NCI-H526 (cell line): ENCODE data around the gene RITA1.

Experiments used
- DNase-seq, 2 experiments: peaks; one replicate each; lab custom pipeline; 2025; lab: John Stamatoyannopoulos, UW

Gene RITA1

DNA sequence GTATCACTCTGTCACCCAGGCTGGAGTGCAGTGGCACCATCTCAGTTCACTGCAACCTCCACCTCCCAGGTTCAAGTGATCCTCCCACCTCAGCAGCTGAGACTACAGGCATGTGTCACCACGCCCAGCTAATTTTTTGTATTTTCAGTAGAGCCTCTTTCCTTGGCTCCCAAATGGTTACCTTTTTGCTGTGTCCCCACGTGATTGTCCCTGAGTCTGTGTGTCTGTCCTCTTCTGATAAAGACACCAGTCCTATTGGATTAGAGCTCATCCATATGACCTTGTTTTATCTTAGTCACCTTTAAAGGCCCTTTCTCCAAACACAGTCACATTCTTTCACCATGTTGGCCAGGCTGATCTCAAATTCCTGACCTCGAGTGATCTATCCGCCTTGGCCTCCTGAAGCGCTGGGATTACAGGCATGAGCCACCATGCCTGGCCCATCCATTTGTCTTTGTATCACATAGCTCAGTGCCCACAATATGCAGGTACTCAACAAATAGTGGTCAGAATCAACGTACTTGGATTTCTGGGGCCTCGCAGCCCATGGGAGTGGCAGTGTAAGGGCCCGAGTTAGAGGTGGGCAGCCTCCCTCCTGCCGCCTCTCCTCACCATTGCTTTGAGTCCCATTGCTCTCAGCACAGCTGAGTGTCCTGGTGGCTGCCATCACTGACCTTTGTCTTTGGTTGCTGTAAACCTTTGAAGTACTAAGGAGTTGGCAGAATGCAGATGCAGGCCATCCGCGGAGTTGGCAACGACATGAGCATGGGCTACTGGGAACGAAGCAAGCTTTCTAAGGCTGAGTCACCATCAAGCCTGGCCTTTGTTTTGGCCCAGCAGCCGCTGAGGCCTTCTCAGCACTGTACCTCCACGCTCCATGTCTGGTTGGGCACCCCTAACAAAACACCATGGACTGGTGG lies 45.1 kb downstream of the RITA1 start:
- DNase-seq, result no peak

DNA sequence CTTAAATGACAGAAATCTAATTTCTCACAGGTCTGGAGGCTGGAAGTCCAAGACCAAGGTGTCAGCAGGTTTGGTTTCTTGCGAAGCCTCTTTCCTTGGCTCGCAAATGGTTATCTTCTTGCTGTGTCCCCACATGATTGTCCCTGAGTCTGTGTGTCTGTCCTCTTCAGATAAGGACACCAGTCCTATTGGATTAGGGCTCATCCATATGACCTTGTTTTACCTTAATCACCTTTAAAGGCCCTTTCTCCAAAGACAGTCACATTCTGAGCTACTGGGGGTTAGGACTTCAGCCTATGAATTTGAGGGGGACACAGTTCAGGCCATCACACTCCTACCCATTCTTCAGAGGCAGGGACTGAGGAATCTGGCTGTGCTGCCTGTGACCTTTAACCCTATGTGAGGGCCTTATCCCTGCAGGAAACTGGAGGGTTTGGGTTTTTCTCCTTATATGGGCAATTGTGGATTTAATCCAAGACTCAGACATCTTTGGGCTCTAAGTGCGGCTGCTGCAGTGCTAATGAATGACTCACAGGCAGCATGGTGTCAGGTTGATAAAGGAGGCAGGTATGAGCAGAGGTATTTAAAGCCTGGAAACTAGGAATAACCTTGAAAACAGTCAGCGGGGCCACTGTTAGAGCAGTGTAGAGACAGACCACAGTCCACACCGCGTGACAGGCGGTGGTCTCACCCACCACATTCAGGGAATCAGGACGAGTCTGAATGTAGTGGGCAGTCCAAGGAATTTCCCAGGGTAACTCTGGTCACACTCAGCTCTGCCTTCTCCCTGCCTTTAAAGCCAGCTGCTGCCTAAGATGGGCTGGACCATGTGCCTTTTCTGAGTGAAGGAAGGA lies 45.9 kb downstream of the RITA1 start:
- DNase-seq, result no peak

DNA sequence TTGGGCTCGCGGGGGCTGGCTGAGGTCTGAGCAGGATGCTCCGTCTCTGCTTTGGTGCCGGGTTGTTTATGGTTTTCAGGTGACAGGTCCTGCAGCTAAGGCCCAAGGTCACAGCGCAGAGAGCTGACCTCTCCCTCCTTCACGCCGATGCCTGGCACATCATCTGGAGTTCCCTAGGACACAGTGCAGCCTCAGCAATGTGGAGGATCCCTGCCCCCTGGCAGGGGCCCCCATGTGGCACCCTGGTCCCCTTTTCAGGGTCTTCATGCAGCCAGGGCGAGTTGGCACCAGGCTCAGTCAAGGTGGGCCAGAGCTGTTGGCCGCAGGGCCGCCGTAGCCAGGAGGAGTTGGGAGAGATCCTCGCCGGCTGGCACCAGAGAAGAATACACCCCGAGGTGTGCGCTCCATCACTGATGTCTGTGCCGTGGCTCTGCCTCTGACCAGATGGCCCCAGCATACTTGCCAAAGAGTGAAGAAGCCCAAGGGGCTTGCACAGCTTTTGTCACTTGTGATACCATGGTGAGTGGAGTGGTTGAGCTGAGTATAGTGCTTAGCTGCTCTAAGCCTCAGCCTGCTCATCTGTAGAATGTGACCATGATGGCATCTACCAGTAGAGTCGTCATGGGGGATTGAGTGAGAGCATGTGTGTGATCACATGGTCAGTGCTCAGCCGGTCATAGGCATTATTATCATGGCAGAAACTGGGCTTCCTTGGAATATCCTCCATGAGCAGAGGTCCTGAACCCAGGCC lies 46.7 kb downstream of the RITA1 start:
- no peak for DNase-seq

DNA sequence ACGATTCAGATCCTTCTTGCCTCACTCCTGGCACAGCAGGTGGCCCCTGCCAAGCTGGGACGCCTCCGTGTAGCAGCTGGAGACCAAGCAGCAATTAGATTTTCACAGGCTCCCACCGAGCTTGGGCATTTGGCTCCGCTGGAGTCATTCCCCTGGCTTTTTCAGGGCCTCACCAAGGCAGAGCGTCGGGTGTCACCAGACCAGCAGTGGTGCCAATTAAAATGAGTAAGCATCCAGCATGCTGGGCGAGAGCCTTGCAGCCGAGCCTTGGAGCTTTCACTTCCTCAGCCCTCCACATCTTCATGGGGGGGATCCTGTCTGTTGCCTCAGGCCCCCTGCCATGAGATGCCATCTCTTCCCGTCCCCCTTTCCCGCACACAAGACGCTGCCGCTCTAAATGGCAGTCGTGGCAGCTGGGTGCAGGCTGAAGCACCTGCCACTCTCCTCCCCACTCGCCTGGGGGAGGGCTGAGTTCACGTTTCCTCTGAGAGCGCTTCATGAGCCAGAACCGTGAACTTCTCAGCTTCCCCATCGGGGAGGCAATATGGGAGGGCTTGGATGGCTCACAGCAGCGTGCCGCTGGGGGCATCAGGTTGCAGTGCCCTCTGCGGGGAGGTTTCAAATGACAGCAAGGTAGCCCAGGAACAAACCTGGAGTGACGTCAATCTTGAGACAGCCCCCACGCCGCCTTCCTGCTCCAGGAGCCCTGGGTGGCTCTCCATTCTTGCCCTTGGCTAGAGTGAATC lies 47.5 kb downstream of the RITA1 start:
- DNase-seq, result peak; percentile 14 to 44

DNA sequence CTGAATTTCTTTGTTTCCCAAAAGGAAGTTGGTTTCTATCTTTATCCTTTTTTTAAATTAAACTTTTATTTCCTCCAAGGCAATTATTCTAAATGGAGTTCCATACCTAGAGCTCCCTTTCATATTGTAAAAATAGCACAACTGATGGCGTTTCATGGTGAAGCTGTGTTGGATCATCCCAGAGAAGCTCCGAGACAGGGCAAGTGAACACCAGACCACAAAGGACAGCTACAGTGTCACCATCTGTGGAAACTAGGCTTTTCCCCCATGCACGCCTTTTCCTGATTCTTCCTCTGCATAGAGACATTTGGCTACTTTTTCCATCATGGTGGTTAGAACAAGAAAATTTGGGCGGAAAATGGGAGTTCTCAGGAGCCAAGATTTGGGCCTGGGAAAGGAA lies 48.4 kb downstream of the RITA1 start:
- DNase-seq, result no peak

DNA sequence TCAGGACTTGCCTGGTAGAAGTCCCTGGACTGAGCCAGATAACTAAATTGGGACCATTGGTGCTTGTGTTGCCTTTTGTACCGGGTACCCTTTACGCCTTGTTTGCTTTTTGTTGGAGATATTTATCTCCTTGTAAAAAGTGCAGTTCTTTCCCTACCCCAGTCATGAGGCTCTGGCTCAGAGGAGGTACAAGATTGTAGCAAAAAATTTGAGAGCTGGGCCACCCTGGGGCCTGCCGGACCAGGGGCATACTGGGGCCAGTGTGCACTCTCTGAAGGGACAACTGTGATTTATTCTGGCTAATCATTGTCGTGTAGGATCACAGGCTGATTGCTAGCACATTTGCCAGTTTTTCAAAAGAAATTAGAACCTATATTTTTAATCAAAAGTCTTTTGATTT lies 49.0 kb downstream of the RITA1 start:
- no peak for DNase-seq

DNA sequence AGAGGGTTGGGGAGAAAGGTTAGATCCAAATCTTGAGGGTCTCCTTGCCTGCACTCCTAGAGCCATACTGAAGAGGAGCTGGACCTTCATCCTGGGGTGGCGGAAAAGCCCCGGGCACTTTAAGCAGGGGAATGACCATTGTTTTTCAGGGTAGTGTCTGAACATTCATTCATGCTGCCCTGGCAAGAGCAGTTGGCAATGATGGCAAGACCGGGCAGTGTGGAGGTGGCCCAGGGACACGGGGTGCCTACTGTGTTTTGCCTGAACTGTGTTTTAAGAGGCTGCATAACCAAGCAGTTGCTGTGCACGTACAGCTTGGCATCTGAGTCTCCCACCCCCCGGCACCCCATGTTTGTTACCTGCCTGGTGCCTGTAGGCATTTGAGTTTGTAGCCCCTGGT lies 50.5 kb downstream of the RITA1 start:
- no peak for DNase-seq

DNA sequence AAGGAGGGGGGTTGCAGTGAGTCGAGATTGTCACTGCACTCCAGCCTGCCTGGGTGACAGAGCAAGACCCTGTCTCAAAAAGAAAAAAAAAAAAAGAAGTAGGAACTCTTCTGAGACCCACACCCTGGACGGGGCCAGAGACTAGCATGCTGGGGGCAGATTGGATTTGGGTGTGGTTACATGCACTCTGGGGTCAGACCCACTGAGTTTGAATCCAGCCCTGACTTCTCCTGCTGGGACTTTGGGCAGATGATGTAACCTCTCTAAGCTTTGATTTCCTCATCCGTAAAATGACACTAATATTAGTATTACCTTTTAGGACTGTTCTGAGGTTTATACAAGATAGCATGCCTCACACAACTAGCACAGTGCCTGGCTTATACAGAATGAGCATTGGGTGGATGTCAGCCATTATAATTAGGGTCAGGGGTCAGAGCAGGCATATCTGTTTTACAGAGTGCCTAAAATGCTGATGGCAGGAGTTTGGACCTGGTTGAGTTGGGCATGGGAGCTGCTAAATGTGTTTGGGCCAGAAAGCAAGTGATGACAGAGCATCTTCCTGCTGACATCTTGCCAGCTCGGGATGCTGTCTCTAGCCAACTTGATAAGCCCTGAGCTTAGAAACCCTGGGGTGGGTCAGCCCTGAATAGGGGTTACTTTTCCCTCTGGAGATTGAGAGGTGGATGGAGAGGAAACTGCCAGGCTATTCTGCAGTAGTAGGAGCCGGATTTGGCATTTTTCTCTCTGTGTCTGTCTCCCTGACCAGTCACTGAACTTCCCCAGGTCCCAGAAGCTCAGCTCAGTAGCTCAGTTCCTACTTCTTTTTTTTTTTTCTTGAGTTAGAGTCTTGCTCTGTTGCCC lies 51.2 kb downstream of the RITA1 start:
- no peak for DNase-seq

DNA sequence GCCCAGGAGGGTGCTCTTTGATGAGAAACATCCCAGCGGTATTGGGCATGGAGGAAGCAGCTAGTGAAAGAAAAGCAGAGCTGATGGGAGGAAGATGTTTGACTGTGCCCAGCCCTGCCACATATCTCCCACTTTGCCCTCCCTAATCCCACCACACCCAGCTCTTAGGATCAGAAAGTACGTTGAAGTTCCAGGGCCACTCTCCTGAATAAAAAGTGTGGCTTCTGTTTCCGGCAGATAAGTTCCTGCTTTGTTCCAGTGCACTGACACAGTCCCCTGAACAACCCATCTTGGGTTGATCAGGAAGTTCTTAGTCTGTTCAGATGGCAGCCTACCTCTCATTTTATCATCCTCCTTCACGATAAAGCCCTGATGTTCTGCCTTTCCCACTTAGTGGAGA lies 52.2 kb downstream of the RITA1 start:
- no peak for DNase-seq

DNA sequence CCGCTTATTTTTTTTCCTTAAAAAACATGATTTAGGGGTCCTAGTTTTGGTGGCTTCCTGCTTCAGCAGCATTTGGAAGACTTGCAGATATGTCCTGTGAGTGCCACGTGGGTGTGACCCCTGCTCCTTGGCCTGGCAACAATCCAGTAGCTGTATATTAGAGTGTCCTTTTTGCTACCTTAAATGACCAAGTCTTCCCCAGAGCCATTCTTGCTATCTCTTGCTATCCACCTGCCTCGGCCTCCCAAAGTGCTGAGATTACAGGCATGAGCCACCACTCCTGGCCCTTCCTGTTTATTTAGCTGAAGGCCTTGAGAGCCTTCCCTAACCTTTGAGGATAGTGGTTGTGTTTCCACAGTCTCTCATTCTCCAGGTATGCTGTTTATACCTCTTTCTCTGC lies 52.8 kb downstream of the RITA1 start:
- no peak for DNase-seq

DNA sequence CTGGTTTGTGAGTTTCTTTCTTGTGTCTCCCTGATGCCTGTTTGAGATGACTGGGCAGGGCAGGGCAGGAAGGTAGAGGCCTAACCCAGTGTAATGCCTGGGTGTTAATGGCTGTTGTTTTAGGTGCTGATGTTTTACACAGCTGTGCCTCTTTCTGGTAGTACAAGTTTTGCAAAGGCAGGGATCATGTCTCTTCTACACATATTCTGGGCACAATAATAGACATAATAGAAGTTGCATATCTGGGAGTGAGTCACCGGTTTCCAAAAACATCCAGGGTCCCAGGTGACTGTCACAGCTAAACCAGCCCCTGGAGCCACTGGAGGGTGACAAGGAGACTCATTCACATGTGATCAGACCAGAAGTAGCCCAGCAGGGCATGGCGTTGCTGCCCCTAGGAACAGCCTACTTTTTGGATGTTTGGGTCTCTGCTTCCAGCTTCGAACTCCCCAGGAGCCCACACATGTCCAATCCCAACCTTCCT lies 53.8 kb downstream of the RITA1 start:
- DNase-seq, result no peak

DNA sequence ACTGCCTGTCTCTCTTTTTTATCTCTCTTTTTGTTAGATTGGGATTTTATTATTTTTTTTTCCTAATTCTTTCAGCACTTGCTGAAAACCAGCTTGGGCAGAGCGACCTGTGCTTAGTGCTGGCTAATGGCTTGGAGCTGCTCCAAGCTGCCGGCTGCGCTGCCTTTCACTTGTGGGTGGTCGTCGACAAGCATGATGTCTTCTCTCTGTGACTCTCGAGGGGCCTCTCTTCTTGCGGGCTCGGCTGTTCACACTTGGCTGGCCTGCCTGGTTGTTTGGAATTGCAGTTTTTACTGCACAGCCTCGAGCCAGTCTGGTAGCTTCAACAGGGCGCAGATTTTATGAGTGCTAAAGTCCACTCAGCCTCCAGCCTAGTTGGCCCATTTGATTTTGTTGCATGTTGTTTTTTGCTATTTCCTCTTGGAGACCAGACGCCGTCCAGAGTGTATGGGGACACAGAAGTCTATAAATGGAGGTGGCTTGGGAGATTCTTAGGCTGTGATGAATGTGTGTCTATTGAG lies 54.4 kb downstream of the RITA1 start:
- peak in 1 of 2 experiments; percentile 16 for DNase-seq

DNA sequence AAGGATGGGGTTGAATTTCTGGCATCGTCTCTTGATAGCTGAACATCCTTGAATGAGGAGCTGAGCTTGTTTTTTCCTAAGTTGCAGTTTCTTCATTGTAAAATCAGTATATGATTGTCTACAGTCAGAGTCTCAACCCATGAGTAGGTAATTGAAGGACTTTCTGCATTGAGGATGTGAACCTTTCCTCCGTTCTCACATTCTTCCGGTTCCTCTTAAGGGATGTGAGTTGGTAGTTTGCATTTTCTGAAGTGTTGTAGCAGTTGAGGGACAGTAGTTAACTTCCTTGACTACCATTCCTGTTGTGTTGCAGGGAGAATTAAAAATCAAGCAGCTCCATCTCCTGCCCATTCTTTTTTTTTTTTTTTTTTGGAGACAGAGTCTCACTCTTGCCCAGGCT lies 54.9 kb downstream of the RITA1 start:
- DNase-seq, result no peak

DNA sequence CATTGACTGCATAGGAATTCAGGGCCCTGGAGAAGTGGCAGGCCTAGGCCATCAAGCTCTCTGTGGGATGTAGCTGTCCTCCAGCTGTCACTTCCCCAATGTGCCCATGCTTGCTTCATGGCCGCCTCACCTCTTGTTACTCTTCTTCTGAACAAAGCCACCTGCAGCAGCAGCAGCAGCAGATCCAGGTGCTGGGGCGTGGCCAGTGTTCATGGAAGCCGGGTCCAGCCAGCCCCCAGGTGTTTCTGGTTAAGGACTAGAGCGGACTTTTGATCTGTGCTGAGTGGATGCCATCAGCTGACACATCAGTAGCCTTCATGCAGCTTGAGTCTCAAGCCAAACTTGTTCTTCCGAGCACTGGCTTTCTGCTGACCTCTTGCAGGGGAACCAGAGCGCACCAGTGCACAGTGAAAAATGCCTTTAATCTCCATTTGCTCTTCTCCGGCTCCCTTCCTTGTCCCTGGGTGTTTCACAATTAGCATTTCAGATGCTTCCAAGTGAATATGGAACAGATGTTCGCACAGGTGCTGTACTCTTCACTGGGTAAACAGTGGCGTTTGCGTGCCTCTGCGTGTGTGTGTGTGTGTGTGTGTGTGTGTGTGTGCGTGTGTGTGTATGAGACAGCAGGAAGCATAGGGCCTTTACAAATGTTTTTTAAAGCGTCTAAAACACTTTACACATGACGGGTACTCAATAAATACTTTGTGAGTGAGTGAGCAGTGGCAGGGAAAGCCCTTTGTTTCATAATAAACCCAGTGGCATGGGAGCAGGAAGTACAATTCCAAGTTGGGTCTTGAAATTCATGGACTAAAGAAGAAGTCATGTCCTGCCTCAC lies 55.9 kb downstream of the RITA1 start:
- peak; percentile 13 to 61 for DNase-seq
